HG03196 (cell line): ENCODE results near the gene CDIPT.

ENCODE experiments used
- ATAC-seq: cut with Tn5 transposase; IDR thresholded peaks from one replicate; pipeline ENCODE4 v1.9.1; 2021; ENCODE audit not compliant: unreplicated experiment

Gene CDIPT

GRCh38 chr16:29811896-29812665 lies 50.9 kb downstream of the CDIPT start, which contains the start of gene PRRT2:
Gene PRRT2 (plus strand): TSS chr16:29812193. CDS start chr16:29813055, 862 bp downstream.
- no peak for ATAC-seq

GRCh38 chr16:29811170-29811895 lies 51.7 kb downstream of the CDIPT start:
- no peak for ATAC-seq

GRCh38 chr16:29810699-29811169 lies 52.3 kb downstream of the CDIPT start:
- ATAC-seq: no peak

GRCh38 chr16:29809850-29810698 lies 53.0 kb downstream of the CDIPT start:
- no peak for ATAC-seq

GRCh38 chr16:29809031-29809747 lies 53.8 kb downstream of the CDIPT start:
- no peak for ATAC-seq
